Stimulated activated naive CD8-positive, alpha-beta T cell treated with anti-CD3 and anti-CD28 coated beads, Interleukin-15, Interleukin-2, amounts not matched to agents 100 ng/mL and 50 ng/mL, for 24 hours (primary cell): ENCODE data around the gene PRKN.

ENCODE experiments used
- H3K27ac Mint-ChIP-seq: one replicate; pipeline ENCODE4 v1.8.0; 2021; ENCODE audit warnings: mild to moderate bottlenecking, mixed read lengths
- H3K27me3 Mint-ChIP-seq: one replicate; pipeline ENCODE4 v1.8.0; 2021; ENCODE audit warnings: mixed read lengths
- H3K36me3 Mint-ChIP-seq: one replicate; pipeline ENCODE4 v1.8.0; 2021; ENCODE audit warnings: low read depth, mixed read lengths
- H3K4me1 Mint-ChIP-seq: one replicate; pipeline ENCODE4 v1.8.0; 2021; ENCODE audit warnings: low read depth, mixed read lengths
- H3K4me3 Mint-ChIP-seq: one replicate; pipeline ENCODE4 v1.8.0; 2021; ENCODE audit warnings: mild to moderate bottlenecking, mixed read lengths
- H3K9me3 Mint-ChIP-seq: one replicate; pipeline ENCODE4 v1.8.0; 2021; ENCODE audit warnings: mixed read lengths

PRKN gene

GRCh38 chr6:162331911-162332310 lies 395.7 kb downstream of the PRKN start:
- Mint-ChIP-seq H3K27me3 (no peaks in the 10 kb centered on the region), H3K4me1 (no peaks in the 10 kb centered on the region), H3K27ac (no peak overlapping the region), H3K36me3 (no peaks in the 10 kb centered on the region), H3K4me3 (no peak overlapping the region), H3K9me3 (peaks cover 13% of the 10 kb centered on the region)

- no peak overlapping the region for H3K27ac Mint-ChIP-seq
- H3K4me1 Mint-ChIP-seq, result no peaks in the 10 kb centered on the region
- H3K9me3 Mint-ChIP-seq, result peaks cover 9% of the 10 kb centered on the region
- H3K36me3 Mint-ChIP-seq, result peaks cover 4% of the 10 kb centered on the region
- H3K27me3 Mint-ChIP-seq, result no peaks in the 10 kb centered on the region
- H3K4me3 Mint-ChIP-seq, result no peak overlapping the region
Observed at GRCh38 chr6:162325826-162326225, 401.7 kb downstream of the PRKN start.

GRCh38 chr6:162325051-162325450 lies 402.5 kb downstream of the PRKN start:
- Mint-ChIP-seq H3K36me3 (peaks cover 5% of the 10 kb centered on the region), H3K27ac (no peak overlapping the region), H3K4me1 (no peaks in the 10 kb centered on the region), H3K4me3 (no peak overlapping the region), H3K27me3 (no peaks in the 10 kb centered on the region), H3K9me3 (peaks cover 9% of the 10 kb centered on the region)

- Mint-ChIP-seq H3K36me3 (no peaks in the 10 kb centered on the region), H3K27ac (no peak overlapping the region), H3K4me1 (no peaks in the 10 kb centered on the region), H3K9me3 (peaks cover 8% of the 10 kb centered on the region), H3K27me3 (no peaks in the 10 kb centered on the region), H3K4me3 (no peak overlapping the region)
Observed at GRCh38 chr6:162315291-162315690, 412.3 kb downstream of the PRKN start.

- H3K4me3 Mint-ChIP-seq, result no peak overlapping the region
- H3K9me3 Mint-ChIP-seq, result peaks cover 8% of the 10 kb centered on the region
- no peaks in the 10 kb centered on the region for H3K27me3 Mint-ChIP-seq
- H3K27ac Mint-ChIP-seq, result no peak overlapping the region
- no peaks in the 10 kb centered on the region for H3K4me1 Mint-ChIP-seq
- no peaks in the 10 kb centered on the region for H3K36me3 Mint-ChIP-seq
Observed at GRCh38 chr6:162313922-162314660, 413.5 kb downstream of the PRKN start.

GRCh38 chr6:162307865-162308264 lies 419.7 kb downstream of the PRKN start:
- H3K4me3 Mint-ChIP-seq, result no peak overlapping the region
- H3K4me1 Mint-ChIP-seq, result no peaks in the 10 kb centered on the region

GRCh38 chr6:162306616-162307015 lies 420.9 kb downstream of the PRKN start:
- H3K9me3 Mint-ChIP-seq, result peaks cover 7% of the 10 kb centered on the region
- no peaks in the 10 kb centered on the region for H3K36me3 Mint-ChIP-seq
- H3K27ac Mint-ChIP-seq, result no peak overlapping the region
- no peaks in the 10 kb centered on the region for H3K27me3 Mint-ChIP-seq
- no peak overlapping the region for H3K4me3 Mint-ChIP-seq
- no peaks in the 10 kb centered on the region for H3K4me1 Mint-ChIP-seq

More at GRCh38 chr6:162307865-162308264, 419.7 kb downstream of the PRKN start:
- Mint-ChIP-seq H3K36me3 (no peaks in the 10 kb centered on the region), H3K27me3 (no peaks in the 10 kb centered on the region), H3K9me3 (peaks cover 4% of the 10 kb centered on the region), H3K27ac (no peak overlapping the region)

- peaks cover 6% of the 10 kb centered on the region for H3K9me3 Mint-ChIP-seq
- H3K4me3 Mint-ChIP-seq, result no peak overlapping the region
- H3K36me3 Mint-ChIP-seq, result no peaks in the 10 kb centered on the region
- no peaks in the 10 kb centered on the region for H3K27me3 Mint-ChIP-seq
- H3K27ac Mint-ChIP-seq, result no peak overlapping the region
- no peaks in the 10 kb centered on the region for H3K4me1 Mint-ChIP-seq
Observed at GRCh38 chr6:162301128-162301527, 426.4 kb downstream of the PRKN start.

- H3K27ac Mint-ChIP-seq, result no peak overlapping the region
- H3K27me3 Mint-ChIP-seq, result no peaks in the 10 kb centered on the region
- H3K4me1 Mint-ChIP-seq, result no peaks in the 10 kb centered on the region
- no peaks in the 10 kb centered on the region for H3K36me3 Mint-ChIP-seq
- no peak overlapping the region for H3K4me3 Mint-ChIP-seq
- H3K9me3 Mint-ChIP-seq, result no peaks in the 10 kb centered on the region
Observed at GRCh38 chr6:162294029-162294428, 433.5 kb downstream of the PRKN start.

GRCh38 chr6:162292915-162293314 lies 434.7 kb downstream of the PRKN start:
- Mint-ChIP-seq H3K4me1 (no peaks in the 10 kb centered on the region), H3K4me3 (no peak overlapping the region), H3K9me3 (no peaks in the 10 kb centered on the region), H3K27ac (no peak overlapping the region), H3K36me3 (no peaks in the 10 kb centered on the region), H3K27me3 (no peaks in the 10 kb centered on the region)

GRCh38 chr6:162290846-162291465 lies 436.6 kb downstream of the PRKN start:
- H3K27ac Mint-ChIP-seq, result no peak overlapping the region
- H3K36me3 Mint-ChIP-seq, result no peaks in the 10 kb centered on the region
- H3K4me3 Mint-ChIP-seq, result no peak overlapping the region
- H3K9me3 Mint-ChIP-seq, result no peaks in the 10 kb centered on the region
- no peaks in the 10 kb centered on the region for H3K27me3 Mint-ChIP-seq
- H3K4me1 Mint-ChIP-seq, result no peaks in the 10 kb centered on the region

- no peak overlapping the region for H3K27ac Mint-ChIP-seq
- no peaks in the 10 kb centered on the region for H3K27me3 Mint-ChIP-seq
- no peaks in the 10 kb centered on the region for H3K36me3 Mint-ChIP-seq
- H3K4me3 Mint-ChIP-seq, result no peak overlapping the region
- no peaks in the 10 kb centered on the region for H3K4me1 Mint-ChIP-seq
- no peaks in the 10 kb centered on the region for H3K9me3 Mint-ChIP-seq
Observed at GRCh38 chr6:162289972-162290371, 437.6 kb downstream of the PRKN start.

- H3K4me1 Mint-ChIP-seq, result no peaks in the 10 kb centered on the region
- H3K36me3 Mint-ChIP-seq, result no peaks in the 10 kb centered on the region
- no peaks in the 10 kb centered on the region for H3K27me3 Mint-ChIP-seq
- no peak overlapping the region for H3K27ac Mint-ChIP-seq
- no peaks in the 10 kb centered on the region for H3K9me3 Mint-ChIP-seq
- no peak overlapping the region for H3K4me3 Mint-ChIP-seq
Observed at GRCh38 chr6:162273986-162274385, 453.6 kb downstream of the PRKN start.

- no peak overlapping the region for H3K4me3 Mint-ChIP-seq
Observed at GRCh38 chr6:162271922-162272321, 455.6 kb downstream of the PRKN start.

GRCh38 chr6:162270966-162271365 lies 456.6 kb downstream of the PRKN start:
- no peak overlapping the region for H3K27ac Mint-ChIP-seq
- H3K4me1 Mint-ChIP-seq, result no peaks in the 10 kb centered on the region
- H3K4me3 Mint-ChIP-seq, result no peak overlapping the region
- no peaks in the 10 kb centered on the region for H3K36me3 Mint-ChIP-seq
- H3K27me3 Mint-ChIP-seq, result no peaks in the 10 kb centered on the region
- H3K9me3 Mint-ChIP-seq, result no peaks in the 10 kb centered on the region

More at GRCh38 chr6:162271922-162272321, 455.6 kb downstream of the PRKN start:
- Mint-ChIP-seq H3K27me3 (no peaks in the 10 kb centered on the region), H3K4me1 (no peaks in the 10 kb centered on the region), H3K27ac (no peak overlapping the region), H3K9me3 (no peaks in the 10 kb centered on the region), H3K36me3 (no peaks in the 10 kb centered on the region)

GRCh38 chr6:162267641-162268040 lies 459.9 kb downstream of the PRKN start:
- Mint-ChIP-seq H3K27me3 (no peaks in the 10 kb centered on the region), H3K36me3 (no peaks in the 10 kb centered on the region), H3K9me3 (peaks cover 6% of the 10 kb centered on the region), H3K4me3 (no peak overlapping the region), H3K27ac (no peak overlapping the region), H3K4me1 (no peaks in the 10 kb centered on the region)
